Esophagus squamous epithelium (tissue), 4 donors: ENCODE measurements around the gene SLFN14.

Experiments used
- POLR2A ChIP-seq, 4 donors: fragments of 450-650 bp; IDR thresholded peaks; one replicate each; pipeline ENCODE4 v1.6.1; 2017; ENCODE audit warnings: antibody characterized with exemption in 4 of 4, mild to moderate bottlenecking in 4 of 4, moderate library complexity in 3 of 4
- TF ChIP-seq, protein P1 (sequence below), 6 experiments: fragments of 450-650 bp in 4 of 6; fragments of 200-600 bp in 2 of 6; sonication (generic) in 2 of 6; IDR thresholded peaks; one replicate each; pipeline ENCODE4 v1.5.1; 2016 to 2019; ENCODE audit warnings: antibody characterized with exemption in 6 of 6, mild to moderate bottlenecking in 4 of 6, moderate library complexity in 4 of 6

DNA sequence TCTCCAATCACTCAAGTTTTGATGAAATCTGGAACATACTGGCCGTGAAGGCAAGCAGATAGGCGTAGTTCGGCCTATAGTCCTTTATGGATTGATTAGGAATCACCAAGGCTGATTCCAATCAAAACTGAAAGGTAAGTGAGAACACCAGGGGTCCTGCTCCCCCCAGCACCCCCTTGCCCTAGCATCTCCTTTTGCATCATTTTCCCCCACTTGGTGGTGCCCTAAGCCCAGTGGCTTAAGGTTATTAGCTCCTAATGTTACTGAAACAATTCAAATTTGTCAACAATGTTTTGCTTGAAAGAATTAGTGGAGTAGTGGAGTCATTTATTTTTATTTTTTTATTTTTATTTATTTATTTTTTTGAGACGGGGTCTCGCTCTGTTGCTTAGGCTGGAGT is 4.9 kb downstream of the SLFN14 start:
- TF ChIP-seq POLR2A (IDR thresholded peaks at IDR 0.05), result no peak
- TF ChIP-seq, protein P1, sequence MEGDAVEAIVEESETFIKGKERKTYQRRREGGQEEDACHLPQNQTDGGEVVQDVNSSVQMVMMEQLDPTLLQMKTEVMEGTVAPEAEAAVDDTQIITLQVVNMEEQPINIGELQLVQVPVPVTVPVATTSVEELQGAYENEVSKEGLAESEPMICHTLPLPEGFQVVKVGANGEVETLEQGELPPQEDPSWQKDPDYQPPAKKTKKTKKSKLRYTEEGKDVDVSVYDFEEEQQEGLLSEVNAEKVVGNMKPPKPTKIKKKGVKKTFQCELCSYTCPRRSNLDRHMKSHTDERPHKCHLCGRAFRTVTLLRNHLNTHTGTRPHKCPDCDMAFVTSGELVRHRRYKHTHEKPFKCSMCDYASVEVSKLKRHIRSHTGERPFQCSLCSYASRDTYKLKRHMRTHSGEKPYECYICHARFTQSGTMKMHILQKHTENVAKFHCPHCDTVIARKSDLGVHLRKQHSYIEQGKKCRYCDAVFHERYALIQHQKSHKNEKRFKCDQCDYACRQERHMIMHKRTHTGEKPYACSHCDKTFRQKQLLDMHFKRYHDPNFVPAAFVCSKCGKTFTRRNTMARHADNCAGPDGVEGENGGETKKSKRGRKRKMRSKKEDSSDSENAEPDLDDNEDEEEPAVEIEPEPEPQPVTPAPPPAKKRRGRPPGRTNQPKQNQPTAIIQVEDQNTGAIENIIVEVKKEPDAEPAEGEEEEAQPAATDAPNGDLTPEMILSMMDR (IDR thresholded peaks at IDR 0.05), result peak in 1 of 6 experiments; percentile 7
